Osteoblast (primary cell): ENCODE data around the gene DCDC2C. TPM values are rescaled to one million over a fixed set of nuclear protein-coding genes. Genes with fewer than 3 reads are reported as not detected.

Experiments
- DNase-seq: peaks from one replicate; pipeline ENCODE4 v3.0.0; 2011; ENCODE audit warnings: low spot score, mixed read lengths; ENCODE audit not compliant: insufficient read length; ENCODE audit errors: missing footprints
- H2AFZ ChIP-seq: 2 replicates; pipeline ENCODE4 v1.6.0; 2011; ENCODE audit warnings: mild to moderate bottlenecking, low read length
- H3K27ac ChIP-seq: 2 replicates; pipeline ENCODE4 v1.5.1; 2011; ENCODE audit warnings: mild to moderate bottlenecking, low read depth, low read length, moderate library complexity
- H3K27me3 ChIP-seq: 2 replicates; pipeline ENCODE4 v1.6.0; 2012; ENCODE audit warnings: mild to moderate bottlenecking, control low read depth, inconsistent platforms, low read length, moderate library complexity; ENCODE audit not compliant: insufficient read depth
- H3K36me3 ChIP-seq: 2 replicates; pipeline ENCODE4 v1.5.1; 2011; ENCODE audit warnings: mild to moderate bottlenecking, low read length, control low read depth, moderate library complexity; ENCODE audit not compliant: insufficient read depth
- H3K4me1 ChIP-seq: 2 replicates; pipeline ENCODE4 v1.5.1; 2011; ENCODE audit warnings: mild to moderate bottlenecking, low read length, control low read depth, moderate library complexity; ENCODE audit not compliant: insufficient read depth
- H3K4me2 ChIP-seq: 2 replicates; pipeline ENCODE4 v1.6.0; 2011; ENCODE audit warnings: mild to moderate bottlenecking, low read length; ENCODE audit not compliant: insufficient read depth
- H3K4me3 ChIP-seq: fragments of 200-600 bp; sonication (generic); 3 replicates; pipeline ENCODE4 v1.5.1; 2012; ENCODE audit warnings: mild to moderate bottlenecking, low read length, inconsistent platforms; ENCODE audit not compliant: insufficient read depth
- H3K79me2 ChIP-seq: 2 replicates; pipeline ENCODE4 v1.6.0; 2012; ENCODE audit warnings: mild to moderate bottlenecking, low read length, control low read depth, inconsistent platforms; ENCODE audit not compliant: insufficient read depth
- H3K9me3 ChIP-seq: 2 replicates; pipeline ENCODE4 v1.5.1; 2011; ENCODE audit warnings: low read depth, low read length, control low read depth
- H4K20me1 ChIP-seq: 2 replicates; pipeline ENCODE4 v1.6.0; 2012; ENCODE audit warnings: mild to moderate bottlenecking, low read length, control low read depth; ENCODE audit not compliant: insufficient read depth
- CTCF ChIP-seq: IDR thresholded peaks from 2 replicates; pipeline ENCODE4 v1.5.1; 2011; ENCODE audit warnings: mild to moderate bottlenecking, low read depth, low read length, moderate library complexity; ENCODE audit errors: extremely low read depth
- total RNA-seq: library from RNA; depleted of rRNA; stranded (reverse); fragments of >200 nt; gene quantifications from 2 replicates; pipeline ENCODE4 v1.2.3, GENCODE V29; 2012

Gene DCDC2C
- total RNA-seq, 1 donor, result not detected

DNA sequence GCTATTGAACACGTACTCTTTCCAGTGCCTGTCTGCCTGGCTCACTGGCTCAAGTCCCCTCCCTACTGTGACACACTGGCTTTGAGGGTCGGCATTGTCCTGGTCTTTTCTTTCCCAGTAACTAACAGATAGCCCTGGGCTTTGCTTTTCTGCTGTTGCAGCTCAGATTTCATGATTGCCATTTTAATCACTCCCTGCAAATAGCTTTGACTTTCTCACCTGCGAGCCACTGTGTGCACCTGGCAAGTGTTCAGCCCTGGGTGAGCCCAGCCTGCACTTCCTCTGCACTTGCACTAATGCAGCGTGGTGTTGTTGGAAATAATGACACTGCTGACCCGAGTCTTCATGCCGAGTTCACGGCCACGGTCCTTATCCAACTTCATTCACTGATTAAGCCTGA is 52.9 kb downstream of the DCDC2C start:
- no peak overlapping the region for H3K4me2 ChIP-seq
- H4K20me1 ChIP-seq, result no peaks in the 10 kb centered on the region
- no peaks in the 10 kb centered on the region for H3K27me3 ChIP-seq
- H2AFZ ChIP-seq, result no peak overlapping the region
- peaks cover 2% of the 10 kb centered on the region for H3K9me3 ChIP-seq
- H3K36me3 ChIP-seq, result no peaks in the 10 kb centered on the region
- no peak overlapping the region for H3K4me3 ChIP-seq
- no peaks in the 10 kb centered on the region for H3K79me2 ChIP-seq
- H3K4me1 ChIP-seq, result no peaks in the 10 kb centered on the region
- DNase-seq, result no peak
- no peak for TF ChIP-seq CTCF
- H3K27ac ChIP-seq, result no peak overlapping the region

DNA sequence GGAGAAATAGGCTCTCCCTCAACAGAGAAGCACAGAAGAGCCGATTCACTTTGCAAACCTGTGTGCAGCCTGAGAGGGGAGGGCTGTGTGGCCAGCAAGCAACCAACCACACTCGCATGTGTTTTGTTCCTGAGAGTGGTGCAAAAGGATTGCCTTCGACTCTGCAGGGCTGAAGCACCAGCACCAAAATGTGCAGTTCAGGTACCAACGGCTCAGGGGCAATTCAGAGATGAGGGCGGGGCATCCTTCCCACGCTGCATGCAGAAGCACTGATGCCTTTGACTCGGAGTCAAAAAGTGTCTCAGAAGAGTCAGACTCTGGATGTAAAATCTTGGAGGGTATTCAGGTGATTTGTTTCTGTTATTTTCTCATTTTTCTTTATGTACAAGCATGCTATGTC is 55.5 kb downstream of the DCDC2C start:
- Histone ChIP-seq H3K36me3 (no peaks in the 10 kb centered on the region), H3K4me3 (no peak overlapping the region), H4K20me1 (no peaks in the 10 kb centered on the region), H3K9me3 (peaks cover 2% of the 10 kb centered on the region), H3K27ac (no peak overlapping the region), H2AFZ (no peak overlapping the region), H3K79me2 (no peaks in the 10 kb centered on the region), H3K27me3 (no peaks in the 10 kb centered on the region), H3K4me2 (no peak overlapping the region), H3K4me1 (no peaks in the 10 kb centered on the region)
- DNase-seq, result no peak
- no peak for TF ChIP-seq CTCF

GRCh38 chr2:3759331-3759730 is 56.0 kb downstream of the DCDC2C start:
- H3K27me3 ChIP-seq, result no peaks in the 10 kb centered on the region
- TF ChIP-seq CTCF, result no peak
- H3K4me3 ChIP-seq, result no peak overlapping the region
- H3K36me3 ChIP-seq, result no peaks in the 10 kb centered on the region
- H3K9me3 ChIP-seq, result peaks cover 2% of the 10 kb centered on the region
- no peak overlapping the region for H3K27ac ChIP-seq
- no peaks in the 10 kb centered on the region for H3K4me1 ChIP-seq
- DNase-seq, result no peak
- H2AFZ ChIP-seq, result no peak overlapping the region
- no peak overlapping the region for H3K4me2 ChIP-seq
- no peaks in the 10 kb centered on the region for H3K79me2 ChIP-seq
- H4K20me1 ChIP-seq, result no peaks in the 10 kb centered on the region

DNA sequence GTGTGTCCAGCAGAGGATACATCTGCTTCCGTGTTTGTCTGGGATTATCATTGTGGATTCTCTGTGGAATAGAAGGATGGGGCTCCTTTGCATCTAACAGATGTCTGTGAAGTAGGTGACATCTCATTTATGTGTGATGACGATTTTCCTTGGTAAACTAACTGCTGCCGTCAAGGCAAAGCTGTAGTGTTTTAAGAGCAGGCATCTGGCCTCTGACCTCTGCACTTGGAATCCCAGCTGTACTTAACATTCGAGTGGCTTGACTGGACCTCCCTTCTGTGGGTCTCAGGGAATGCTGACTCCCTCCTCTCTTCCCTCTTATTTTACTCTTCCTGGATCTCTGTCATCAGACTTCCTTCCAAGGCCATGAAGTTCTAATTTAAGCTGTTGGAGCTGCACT is 56.4 kb downstream of the DCDC2C start:
- Histone ChIP-seq H3K4me2 (no peak overlapping the region), H3K79me2 (no peaks in the 10 kb centered on the region), H3K27me3 (no peaks in the 10 kb centered on the region), H2AFZ (no peak overlapping the region), H3K36me3 (no peaks in the 10 kb centered on the region), H4K20me1 (no peaks in the 10 kb centered on the region), H3K4me1 (no peaks in the 10 kb centered on the region), H3K27ac (no peak overlapping the region), H3K4me3 (no peak overlapping the region), H3K9me3 (peaks cover 2% of the 10 kb centered on the region)
- no peak for TF ChIP-seq CTCF
- no peak for DNase-seq
